NB4 (cell line): Measurements from ENCODE around the gene AP5B1.

Source experiments
- DNase-seq: peaks from one replicate; pipeline ENCODE4 v3.0.0; 2010; ENCODE audit warnings: low read depth
- H3K4me3 ChIP-seq: one replicate; pipeline ENCODE4 v1.5.1; 2011; ENCODE audit warnings: mild to moderate bottlenecking, low read depth, low read length, moderate library complexity
- CTCF ChIP-seq: IDR thresholded peaks from one replicate; pipeline ENCODE4 v1.5.1; 2012; ENCODE audit warnings: low read depth, low read length
- MAX ChIP-seq: IDR thresholded peaks from 2 replicates; pipeline ENCODE4 v1.6.1; 2011; ENCODE audit warnings: low read depth, low read length
- MYC ChIP-seq: IDR thresholded peaks from 2 replicates; pipeline ENCODE4 v1.6.1; 2011; ENCODE audit warnings: low read depth, low read length

Gene AP5B1

GRCh38 chr11:65727865-65728264, 52.9 kb downstream of the AP5B1 start:
- no peak for TF ChIP-seq MAX
- no peak for TF ChIP-seq CTCF
- no peak for TF ChIP-seq MYC
- no peak overlapping the region for H3K4me3 ChIP-seq
- DNase-seq = no peak

- H3K4me3 ChIP-seq = no peak overlapping the region
- DNase-seq = peak; percentile 16
- TF ChIP-seq CTCF (peak; percentile 16), MYC (no peak), MAX (no peak)
Measured at GRCh38 chr11:65726660-65727059, 54.1 kb downstream of the AP5B1 start.
